GM23248 (cell line): ENCODE measurements around the gene CFAP57.

ENCODE experiments used
- EZH2 ChIP-seq: fragments of 200-600 bp; sonication (generic); IDR thresholded peaks from 2 replicates; pipeline ENCODE4 v1.6.1; 2018; ENCODE audit warnings: antibody characterized with exemption, mild to moderate bottlenecking; ENCODE audit not compliant: insufficient read depth, poor library complexity, severe bottlenecking
- EZH2phosphoT487 ChIP-seq: fragments of 200-600 bp; sonication (generic); IDR thresholded peaks from 2 replicates; pipeline ENCODE4 v1.6.1; 2018; ENCODE audit warnings: antibody characterized with exemption, moderate library complexity, mild to moderate bottlenecking, low read depth; ENCODE audit not compliant: insufficient read depth

- TF ChIP-seq EZH2phosphoT487 = no peak
- TF ChIP-seq EZH2 = no peak
These were observed 81.7 kb downstream of the CFAP57 start for GRCh38 chr1:43253876-43254275.
